SH-SY5Y (cell line): ENCODE data around the gene ITGA1.
A peak's percentile ranks its signal among the peaks of the same experiment; 100 is the strongest.

Experiments used
- GATA2 ChIP-seq: IDR thresholded peaks from 2 replicates; pipeline ENCODE4 v1.6.1; 2011; ENCODE audit warnings: mild to moderate bottlenecking, low read depth, low read length
- GATA3 ChIP-seq: IDR thresholded peaks from 2 replicates; pipeline ENCODE4 v1.6.1; 2011; ENCODE audit warnings: low read depth, mild to moderate bottlenecking, low read length, moderate library complexity

GRCh38 chr5:52909192-52909591 lies 121.5 kb downstream of the ITGA1 start:
- TF ChIP-seq GATA2 (peak; percentile 70), GATA3 (no peak)
